ENCODE results near the gene VWA5A.

DNA sequence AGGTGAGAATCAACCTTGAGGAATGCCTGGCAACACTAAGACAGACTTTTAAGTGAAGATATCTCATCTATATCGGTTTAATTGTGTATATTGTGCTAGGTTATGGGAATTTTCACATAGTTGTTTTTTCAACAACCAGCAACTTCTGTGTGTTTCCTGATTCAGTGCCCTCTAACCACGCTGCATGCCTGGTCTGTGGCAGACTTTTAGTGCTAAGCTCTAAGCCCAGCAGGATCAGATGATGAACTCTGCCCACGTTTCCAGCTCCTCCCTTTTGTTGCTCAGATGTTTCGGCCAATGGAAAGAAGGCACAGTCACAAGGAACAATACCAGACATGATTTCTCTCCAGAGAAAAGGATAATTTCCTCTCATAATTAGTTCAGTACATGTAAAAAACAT, 1.4 kb upstream of the VWA5A start:
- TF ChIP-seq, protein P1, sequence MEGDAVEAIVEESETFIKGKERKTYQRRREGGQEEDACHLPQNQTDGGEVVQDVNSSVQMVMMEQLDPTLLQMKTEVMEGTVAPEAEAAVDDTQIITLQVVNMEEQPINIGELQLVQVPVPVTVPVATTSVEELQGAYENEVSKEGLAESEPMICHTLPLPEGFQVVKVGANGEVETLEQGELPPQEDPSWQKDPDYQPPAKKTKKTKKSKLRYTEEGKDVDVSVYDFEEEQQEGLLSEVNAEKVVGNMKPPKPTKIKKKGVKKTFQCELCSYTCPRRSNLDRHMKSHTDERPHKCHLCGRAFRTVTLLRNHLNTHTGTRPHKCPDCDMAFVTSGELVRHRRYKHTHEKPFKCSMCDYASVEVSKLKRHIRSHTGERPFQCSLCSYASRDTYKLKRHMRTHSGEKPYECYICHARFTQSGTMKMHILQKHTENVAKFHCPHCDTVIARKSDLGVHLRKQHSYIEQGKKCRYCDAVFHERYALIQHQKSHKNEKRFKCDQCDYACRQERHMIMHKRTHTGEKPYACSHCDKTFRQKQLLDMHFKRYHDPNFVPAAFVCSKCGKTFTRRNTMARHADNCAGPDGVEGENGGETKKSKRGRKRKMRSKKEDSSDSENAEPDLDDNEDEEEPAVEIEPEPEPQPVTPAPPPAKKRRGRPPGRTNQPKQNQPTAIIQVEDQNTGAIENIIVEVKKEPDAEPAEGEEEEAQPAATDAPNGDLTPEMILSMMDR (IDR thresholded peaks at IDR 0.05) = no peak
- TF ChIP-seq POLR2AphosphoS5 (IDR thresholded peaks at IDR 0.05) = no peak
